IPS DF 6.9 (cell line): ENCODE data around the gene RHOG.
"Not testable (repeated sequence)": the region's sequence is repeated elsewhere in the genome, so short reads cannot be mapped to it uniquely, and the experiment has no call there.

ENCODE experiments used
- DNase-seq: peaks from one replicate; pipeline ENCODE4 v3.0.0-alpha.2; 2013; ENCODE audit warnings: low read depth, low spot score
- H3K27ac ChIP-seq: one replicate; pipeline ENCODE4 v1.5.1; 2013; ENCODE audit warnings: low read length, control low read depth
- H3K27me3 ChIP-seq: 2 replicates; pipeline ENCODE4 v1.6.1; 2013; ENCODE audit warnings: mild to moderate bottlenecking, low read length; ENCODE audit not compliant: control insufficient read depth, insufficient read depth
- H3K36me3 ChIP-seq: 2 replicates; pipeline ENCODE4 v1.6.1; 2013; ENCODE audit warnings: low read length; ENCODE audit not compliant: control insufficient read depth, insufficient read depth
- H3K4me1 ChIP-seq: 2 replicates; pipeline ENCODE4 v1.6.1; 2013; ENCODE audit warnings: low read length; ENCODE audit not compliant: control insufficient read depth, insufficient read depth
- H3K4me3 ChIP-seq: 2 replicates; pipeline ENCODE4 v1.5.1; 2013; ENCODE audit warnings: mild to moderate bottlenecking, low read length
- H3K9me3 ChIP-seq: 2 replicates; pipeline ENCODE4 v1.6.1; 2013; ENCODE audit warnings: low read length, inconsistent platforms; ENCODE audit not compliant: control insufficient read depth, insufficient read depth
- WGBS: extraction: QIAGEN DNeasy Blood & Tissue Kit; methylation state at CpG from one replicate; pipeline ENCODE4 v1.1.7; 2013; ENCODE audit warnings: mixed read lengths, missing lambda C conversion rate; ENCODE audit not compliant: insufficient read length, insufficient coverage; 5-methylcytosine and 5-hydroxymethylcytosine counted together

RHOG gene

GRCh38 chr11:3877364-3878257, 36.9 kb upstream of the RHOG start:
- WGBS, result no CpG with 5 or more reads among the region's 8 CpGs
- no peak for DNase-seq
- H3K36me3 ChIP-seq, result no peaks in the 10 kb centered on the region
- H3K27ac ChIP-seq, result no peak overlapping the region
- no peaks in the 10 kb centered on the region for H3K27me3 ChIP-seq
- peaks cover 2% of the 10 kb centered on the region; the same call in 1 of the 2 replicates for H3K4me1 ChIP-seq
- H3K4me3 ChIP-seq, result no peak overlapping the region
- no peaks in the 10 kb centered on the region for H3K9me3 ChIP-seq

GRCh38 chr11:3876613-3877012, 35.9 kb upstream of the RHOG start:
- no peaks in the 10 kb centered on the region for H3K36me3 ChIP-seq
- H3K27ac ChIP-seq, result no peak overlapping the region
- no peak for DNase-seq
- no peaks in the 10 kb centered on the region for H3K9me3 ChIP-seq
- no CpG with 5 or more reads among the region's 3 CpGs for WGBS
- peaks cover 2% of the 10 kb centered on the region; the same call in 1 of the 2 replicates for H3K4me1 ChIP-seq
- no peaks in the 10 kb centered on the region for H3K27me3 ChIP-seq
- no peak overlapping the region for H3K4me3 ChIP-seq

GRCh38 chr11:3873712-3874349, 33.1 kb upstream of the RHOG start:
- Histone ChIP-seq H3K27ac (no peak overlapping the region), H3K4me1 (peaks cover 2% of the 10 kb centered on the region; the same call in 1 of the 2 replicates), H3K4me3 (no peak overlapping the region), H3K36me3 (no peaks in the 10 kb centered on the region), H3K27me3 (no peaks in the 10 kb centered on the region), H3K9me3 (no peaks in the 10 kb centered on the region)
- WGBS, result no CpG with 5 or more reads among the region's 2 CpGs
- DNase-seq, result no peak

- Histone ChIP-seq H3K27ac (no peak overlapping the region), H3K36me3 (no peaks in the 10 kb centered on the region), H3K4me1 (0 out of 2 replicates have a peak, but pooled peaks cover 1% of the 10 kb centered on the region), H3K9me3 (no peaks in the 10 kb centered on the region), H3K27me3 (no peaks in the 10 kb centered on the region), H3K4me3 (no peak overlapping the region)
- no peak for DNase-seq
- WGBS, result no CpG with 5 or more reads among the region's 6 CpGs
These were observed 26.7 kb upstream of the RHOG start for GRCh38 chr11:3867209-3868091.

GRCh38 chr11:3866836-3867208, 26.1 kb upstream of the RHOG start:
- Histone ChIP-seq H3K4me3 (no peak overlapping the region), H3K27ac (no peak overlapping the region)
- no peak for DNase-seq

GRCh38 chr11:3866206-3866605, 25.4 kb upstream of the RHOG start:
- peaks cover 3% of the 10 kb centered on the region; the same call in 1 of the 2 replicates for H3K4me1 ChIP-seq
- no peaks in the 10 kb centered on the region for H3K36me3 ChIP-seq
- no peak for DNase-seq
- no CpG with 5 or more reads among the region's 5 CpGs for WGBS
- no peaks in the 10 kb centered on the region for H3K9me3 ChIP-seq
- no peak overlapping the region for H3K4me3 ChIP-seq
- H3K27me3 ChIP-seq, result no peaks in the 10 kb centered on the region
- H3K27ac ChIP-seq, result no peak overlapping the region

More at GRCh38 chr11:3866836-3867208, 26.1 kb upstream of the RHOG start:
- H3K4me1 ChIP-seq, result peaks cover 3% of the 10 kb centered on the region; the same call in 1 of the 2 replicates
- H3K36me3 ChIP-seq, result no peaks in the 10 kb centered on the region
- H3K9me3 ChIP-seq, result no peaks in the 10 kb centered on the region
- H3K27me3 ChIP-seq, result no peaks in the 10 kb centered on the region

- H3K4me1 ChIP-seq, result peaks cover 3% of the 10 kb centered on the region; the same call in 1 of the 2 replicates
- no peak for DNase-seq
- H3K36me3 ChIP-seq, result no peaks in the 10 kb centered on the region
- H3K9me3 ChIP-seq, result no peaks in the 10 kb centered on the region
- WGBS, result no CpG with 5 or more reads among the region's 3 CpGs
- H3K4me3 ChIP-seq, result no peak overlapping the region
- no peaks in the 10 kb centered on the region; the same call in 1 of the 2 replicates for H3K27me3 ChIP-seq
- no peak overlapping the region for H3K27ac ChIP-seq
These were observed 24.8 kb upstream of the RHOG start for GRCh38 chr11:3865388-3866193.

GRCh38 chr11:3861683-3862082, 20.9 kb upstream of the RHOG start:
- H3K4me3 ChIP-seq, result no peak overlapping the region
- H3K36me3 ChIP-seq, result no peaks in the 10 kb centered on the region
- no CpG with 5 or more reads among the region's 1 CpG for WGBS
- no peak for DNase-seq
- no peak overlapping the region for H3K27ac ChIP-seq
- no peaks in the 10 kb centered on the region; the same call in 1 of the 2 replicates for H3K27me3 ChIP-seq
- peaks cover 5% of the 10 kb centered on the region; the same call in 1 of the 2 replicates for H3K4me1 ChIP-seq
- H3K9me3 ChIP-seq, result no peaks in the 10 kb centered on the region

GRCh38 chr11:3860898-3861393, 20.2 kb upstream of the RHOG start:
- H3K4me1 ChIP-seq, H3K4me3 ChIP-seq, H3K9me3 ChIP-seq, H3K27me3 ChIP-seq, DNase-seq, H3K27ac ChIP-seq, H3K36me3 ChIP-seq: not testable (repeated sequence)
- no CpG with 5 or more reads among the region's 4 CpGs for WGBS
